ENCODE data around the gene RAI1. TPM values are rescaled to one million over a fixed set of nuclear protein-coding genes. Genes with fewer than 3 reads are reported as not detected.
A peak's percentile ranks its signal among the peaks of the same experiment; 100 is the strongest.
"Not testable (repeated sequence)": the region's sequence is repeated elsewhere in the genome, so short reads cannot be mapped to it uniquely, and the experiment has no call there.

The RAI1 gene
- 3.9 and 13.1 TPM in 2 replicates for total RNA-seq (2014; rRNA removed; shearing (Covaris generic))

- DNase-seq (ENCODE audit: low read depth) = peak; percentile 83
Measured at GRCh38 chr17:17681187-17681743, at the start of gene RAI1. TSS of gene RAI1 (plus strand) at chr17:17681458. CDS start at chr17:17792949, 111,491 bp downstream.

- DNase-seq (ENCODE audit: low read depth) = not testable (repeated sequence)
Measured at GRCh38 chr17:17632690-17633089, 48.6 kb upstream of the RAI1 start.

GRCh38 chr17:17633310-17633709, 47.9 kb upstream of the RAI1 start:
- DNase-seq (ENCODE audit: low read depth) = no peak

GRCh38 chr17:17635126-17635525, 46.1 kb upstream of the RAI1 start:
- no peak for DNase-seq (ENCODE audit: low read depth)

GRCh38 chr17:17635537-17636271, 45.6 kb upstream of the RAI1 start:
- DNase-seq (ENCODE audit: low read depth) = not testable (repeated sequence)

GRCh38 chr17:17636272-17636885, 44.9 kb upstream of the RAI1 start:
- no peak for DNase-seq (ENCODE audit: low read depth)

- DNase-seq (ENCODE audit: low read depth) = no peak
Measured at GRCh38 chr17:17638467-17638866, 42.8 kb upstream of the RAI1 start.

- DNase-seq (ENCODE audit: low read depth) = not testable (repeated sequence)
Measured at GRCh38 chr17:17639661-17640270, 41.5 kb upstream of the RAI1 start.

- DNase-seq (ENCODE audit: low read depth) = peak; percentile 73
Measured at GRCh38 chr17:17641621-17642409, 39.4 kb upstream of the RAI1 start.

- not testable (repeated sequence) for DNase-seq (ENCODE audit: low read depth)
Measured at GRCh38 chr17:17645148-17645547, 36.1 kb upstream of the RAI1 start.

GRCh38 chr17:17645961-17646360, 35.3 kb upstream of the RAI1 start:
- DNase-seq (ENCODE audit: low read depth) = peak; percentile 16

GRCh38 chr17:17647524-17648178, 33.6 kb upstream of the RAI1 start:
- DNase-seq (ENCODE audit: low read depth) = no peak

- no peak for DNase-seq (ENCODE audit: low read depth)
Measured at GRCh38 chr17:17648762-17649161, 32.5 kb upstream of the RAI1 start.

GRCh38 chr17:17650959-17651358, 30.3 kb upstream of the RAI1 start:
- no peak for DNase-seq (ENCODE audit: low read depth)

- DNase-seq (ENCODE audit: low read depth) = no peak
Measured at GRCh38 chr17:17653343-17653742, 27.9 kb upstream of the RAI1 start.

- DNase-seq (ENCODE audit: low read depth) = no peak
Measured at GRCh38 chr17:17659340-17659739, 21.9 kb upstream of the RAI1 start.

GRCh38 chr17:17661134-17661533, 20.1 kb upstream of the RAI1 start:
- DNase-seq (ENCODE audit: low read depth) = no peak

- no peak for DNase-seq (ENCODE audit: low read depth)
Measured at GRCh38 chr17:17661834-17662385, 19.3 kb upstream of the RAI1 start.

GRCh38 chr17:17663160-17664063, 17.8 kb upstream of the RAI1 start:
- DNase-seq (ENCODE audit: low read depth) = peak; percentile 96

- no peak for DNase-seq (ENCODE audit: low read depth)
Measured at GRCh38 chr17:17664064-17664452, 17.2 kb upstream of the RAI1 start.
